PC-9 (cell line): Measurements from ENCODE around the gene ZNF844. TPM values are rescaled to one million over a fixed set of nuclear protein-coding genes. Genes with fewer than 3 reads are reported as not detected.
"Not testable (repeated sequence)": the region's sequence is repeated elsewhere in the genome, so short reads cannot be mapped to it uniquely, and the experiment has no call there.

ENCODE experiments used
- BruUV-seq: library from RNA; stranded (reverse); fragments of 400-500 nt; replicated peaks from 2 replicates; lab custom pipeline; 2021; lab: Mats Ljungman, UMichigan
- CTCF ChIA-PET: fragments of 300-600 bp; sonication (Branson Sonifier 250); formaldehyde crosslinking; loops from one replicate; lab custom pipeline; 2022; ENCODE audit warnings: antibody characterized with exemption; lab: Charles Lee
- POLR2A ChIA-PET: fragments of 300-600 bp; sonication (Branson Sonifier 250); formaldehyde crosslinking; loops from one replicate; lab custom pipeline; 2022; ENCODE audit warnings: antibody characterized with exemption; ENCODE audit not compliant: unreplicated experiment; lab: Charles Lee
- DNase-seq, 2 experiments: peaks; one replicate each; pipeline versions ENCODE4 v3.0.0 to v3.0.0-alpha.2; 2015 to 2022; ENCODE audit warnings: mixed read lengths in 1 of 2
- H2AFZ ChIP-seq: fragments of 200-600 bp; sonication (generic); 2 replicates; pipeline ENCODE4 v1.8.1; 2017; ENCODE audit warnings: antibody characterized with exemption
- H3F3A ChIP-seq: fragments of 200-600 bp; sonication (generic); 2 replicates; pipeline ENCODE4 v1.8.1; 2017; ENCODE audit warnings: antibody characterized with exemption, mild to moderate bottlenecking, low read depth; ENCODE audit not compliant: insufficient read depth
- H3K27ac ChIP-seq: fragments of 200-600 bp; sonication (generic); 2 replicates; pipeline ENCODE4 v1.6.1; 2016; ENCODE audit warnings: mixed run types
- H3K27me3 ChIP-seq: fragments of 200-600 bp; sonication (generic); 2 replicates; pipeline ENCODE4 v1.6.1; 2016; ENCODE audit warnings: low read depth, mixed run types; ENCODE audit not compliant: insufficient read depth
- H3K36me3 ChIP-seq: fragments of 200-600 bp; sonication (generic); 2 replicates; pipeline ENCODE4 v1.6.1; 2016; ENCODE audit warnings: low read depth, mixed run types
- H3K4me1 ChIP-seq: fragments of 200-600 bp; sonication (generic); replicated peaks from 2 replicates; pipeline ENCODE4 v1.6.1; 2016; ENCODE audit warnings: mixed run types; ENCODE audit not compliant: insufficient read depth
- H3K4me2 ChIP-seq: fragments of 200-600 bp; sonication (generic); 2 replicates; pipeline ENCODE4 v1.6.1; 2017; ENCODE audit warnings: mixed run types
- H3K4me3 ChIP-seq: fragments of 200-600 bp; sonication (generic); 2 replicates; pipeline ENCODE4 v1.6.1; 2016; ENCODE audit warnings: mixed run types
- H3K79me2 ChIP-seq: fragments of 200-600 bp; sonication (generic); 2 replicates; pipeline ENCODE4 v1.6.1; 2017; ENCODE audit warnings: low read depth, mixed run types
- H3K9me2 ChIP-seq: fragments of 200-600 bp; sonication (generic); 2 replicates; pipeline ENCODE4 v1.8.1; 2017; ENCODE audit warnings: mild to moderate bottlenecking; ENCODE audit not compliant: insufficient read depth
- H3K9me3 ChIP-seq: fragments of 200-600 bp; sonication (generic); 2 replicates; pipeline ENCODE4 v1.8.1; 2016; ENCODE audit warnings: low read depth; ENCODE audit not compliant: insufficient read depth
- H4K20me1 ChIP-seq: fragments of 200-600 bp; sonication (generic); 2 replicates; pipeline ENCODE4 v1.8.1; 2017; ENCODE audit not compliant: insufficient read depth
- CTCF ChIP-seq: fragments of 200-600 bp; sonication (generic); conservative IDR thresholded peaks from 2 replicates; pipeline ENCODE4 v1.6.1; 2017; ENCODE audit warnings: mixed run types, antibody characterized with exemption, mild to moderate bottlenecking, moderate library complexity
- EZH2 ChIP-seq: fragments of 200-600 bp; sonication (generic); IDR thresholded peaks from 2 replicates; pipeline ENCODE4 v1.8.0; 2017; ENCODE audit warnings: antibody characterized with exemption, low read depth
- intact Hi-C: fragments of 100-400 bp; cut with micrococcal nuclease; formaldehyde crosslinking; loops from one replicate; pipeline ENCODE4 v1.10.0; 2022; ENCODE audit not compliant: unreplicated experiment
- total RNA-seq: library from RNA; stranded (reverse); gene quantifications from 2 replicates; pipeline ENCODE4 v1.2.3, GENCODE V29; 2021

ZNF844 gene
- total RNA-seq, 1 experiment from 2014 or later, result 4.9 TPM

- Histone ChIP-seq H3F3A (no peaks in the 10 kb centered on the region), H3K9me3 (peaks cover 6% of the 10 kb centered on the region; the same call in 1 of the 2 replicates), H3K27me3 (peaks cover 41% of the 10 kb centered on the region), H3K4me3 (no peak overlapping the region), H3K4me2 (no peak overlapping the region), H2AFZ (no peak overlapping the region), H3K4me1 (no peaks in the 10 kb centered on the region), H4K20me1 (no peaks in the 10 kb centered on the region), H3K79me2 (no peaks in the 10 kb centered on the region), H3K9me2 (no peaks in the 10 kb centered on the region), H3K27ac (no peak overlapping the region), H3K36me3 (no peaks in the 10 kb centered on the region)
- CTCF ChIA-PET, result no interaction called here
- TF ChIP-seq EZH2, result no peak
- TF ChIP-seq CTCF, result no peak
- POLR2A ChIA-PET, result no interaction called here
- intact Hi-C loops, result no loop called here
- DNase-seq, result no peak
- BruUV-seq, result no TSS peak
Observed at GRCh38 chr19:12098040-12098439, 33.5 kb downstream of the ZNF844 start.

GRCh38 chr19:12103909-12104308, 39.4 kb downstream of the ZNF844 start:
- H3K36me3 ChIP-seq, CTCF ChIA-PET, intact Hi-C loops, H3K9me2 ChIP-seq, H3K9me3 ChIP-seq, BruUV-seq, POLR2A ChIA-PET, H3K4me2 ChIP-seq, H3K79me2 ChIP-seq, DNase-seq, H4K20me1 ChIP-seq, H3F3A ChIP-seq, H3K27ac ChIP-seq, H3K4me3 ChIP-seq, H3K4me1 ChIP-seq, H2AFZ ChIP-seq: not testable (repeated sequence)
- peaks cover 47% of the 10 kb centered on the region for H3K27me3 ChIP-seq

- POLR2A ChIA-PET, result no interaction called here
- H4K20me1 ChIP-seq, result no peaks in the 10 kb centered on the region
Observed at GRCh38 chr19:12111176-12111575, 46.6 kb downstream of the ZNF844 start.

More at GRCh38 chr19:12111176-12111575, 46.6 kb downstream of the ZNF844 start:
- peaks cover 33% of the 10 kb centered on the region for H3K27me3 ChIP-seq
- no peak overlapping the region for H3K27ac ChIP-seq
- no peaks in the 10 kb centered on the region for H3K79me2 ChIP-seq
- no peak overlapping the region for H2AFZ ChIP-seq
- H3F3A ChIP-seq, result no peaks in the 10 kb centered on the region
- intact Hi-C loops, result no loop called here
- no peaks in the 10 kb centered on the region for H3K9me3 ChIP-seq
- BruUV-seq, result no TSS peak
- H3K9me2 ChIP-seq, result no peaks in the 10 kb centered on the region
- no peak overlapping the region for H3K4me2 ChIP-seq
- no peaks in the 10 kb centered on the region for H3K4me1 ChIP-seq
- DNase-seq, result no peak
- CTCF ChIA-PET, result no interaction called here
- TF ChIP-seq EZH2 (no peak), CTCF (no peak)
- no peak overlapping the region for H3K4me3 ChIP-seq
- no peaks in the 10 kb centered on the region for H3K36me3 ChIP-seq
